Dermis microvascular lymphatic vessel endothelial cell (primary cell): ENCODE measurements around the gene HOXC13. TPM values are rescaled to one million over a fixed set of nuclear protein-coding genes. Genes with fewer than 3 reads are reported as not detected.

Experiments
- DNase-seq, 2 donors: peaks; one replicate each; pipeline versions ENCODE4 v3.0.0 to v3.0.0-alpha.2; 2010; ENCODE audit warnings: low read depth in 2 of 2
- total RNA-seq: library from RNA; depleted of rRNA; stranded (reverse); fragments of >200 nt; gene quantifications from 2 replicates; pipeline ENCODE4 v1.2.1, GENCODE V29; 2014

Gene HOXC13
- not detected in 2 replicates for total RNA-seq

- DNase-seq, result no peak
Measured at GRCh38 chr12:53938326-53939140, at the start of gene HOXC13. Gene HOXC13, plus strand, starts transcription at chr12:53938831. Its CDS starts 76 bp downstream, at chr12:53938907.

DNA sequence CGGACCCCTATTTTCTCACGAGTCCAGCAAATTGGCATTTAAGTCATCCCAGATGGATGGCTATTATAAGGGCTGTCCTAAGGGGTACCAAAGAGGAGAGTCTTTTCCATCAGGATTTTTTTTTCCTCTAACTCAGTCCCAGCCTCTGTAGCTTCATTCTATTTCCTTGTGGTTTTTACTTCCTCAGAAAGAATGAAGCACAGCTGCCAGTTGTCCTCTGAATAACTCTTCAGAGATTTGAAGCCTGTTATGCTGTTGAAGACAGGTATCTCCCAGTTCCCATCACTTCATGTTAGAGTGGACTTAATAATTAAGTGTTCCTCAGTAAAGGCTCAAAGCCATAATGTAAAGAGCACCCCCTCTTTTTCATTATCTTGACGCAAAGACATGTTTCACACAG lies 48.5 kb upstream of the HOXC13 start:
- no peak for DNase-seq

- no peak for DNase-seq
Measured at GRCh38 chr12:53892762-53893395, 45.8 kb upstream of the HOXC13 start.

DNA sequence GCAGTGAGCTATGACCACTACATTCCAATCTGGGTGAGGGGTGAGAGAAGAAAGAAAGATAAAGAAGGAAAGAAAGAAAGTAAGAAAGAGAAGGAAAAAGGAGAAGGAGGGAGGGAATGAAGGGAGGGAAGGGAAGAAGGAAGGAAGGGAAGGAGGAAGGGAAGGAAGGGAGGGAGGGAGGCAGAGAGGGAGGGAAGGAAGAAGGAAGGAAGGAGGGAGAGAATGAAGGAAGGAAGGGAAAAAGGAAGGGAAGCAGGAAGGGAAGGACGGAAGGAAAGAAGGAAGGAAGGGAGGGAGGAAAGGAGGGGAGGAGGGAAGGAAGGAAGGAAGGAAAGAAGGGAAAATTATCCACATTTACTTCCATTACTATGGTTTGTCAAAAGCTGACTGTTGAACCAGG lies 39.4 kb upstream of the HOXC13 start:
- DNase-seq, result no peak

DNA sequence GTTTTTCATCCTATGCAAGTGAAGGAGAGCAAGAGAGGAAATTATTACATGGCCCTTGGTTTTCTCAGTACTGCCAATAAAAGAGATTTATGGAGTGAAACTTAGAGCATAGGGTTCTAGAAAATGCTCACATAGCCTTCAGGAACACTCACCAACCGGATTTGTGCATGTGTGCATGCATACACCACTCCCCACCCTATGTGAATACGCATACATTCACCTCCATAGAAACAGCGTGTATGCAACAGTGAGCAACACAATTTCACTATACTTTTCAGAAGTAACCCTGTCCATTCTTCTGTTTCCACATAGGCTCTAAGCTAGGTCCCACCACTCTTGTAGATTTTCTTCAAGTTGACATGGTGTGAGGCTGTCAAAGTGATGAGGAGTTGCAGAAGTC lies 31.5 kb upstream of the HOXC13 start:
- DNase-seq, result no peak

DNA sequence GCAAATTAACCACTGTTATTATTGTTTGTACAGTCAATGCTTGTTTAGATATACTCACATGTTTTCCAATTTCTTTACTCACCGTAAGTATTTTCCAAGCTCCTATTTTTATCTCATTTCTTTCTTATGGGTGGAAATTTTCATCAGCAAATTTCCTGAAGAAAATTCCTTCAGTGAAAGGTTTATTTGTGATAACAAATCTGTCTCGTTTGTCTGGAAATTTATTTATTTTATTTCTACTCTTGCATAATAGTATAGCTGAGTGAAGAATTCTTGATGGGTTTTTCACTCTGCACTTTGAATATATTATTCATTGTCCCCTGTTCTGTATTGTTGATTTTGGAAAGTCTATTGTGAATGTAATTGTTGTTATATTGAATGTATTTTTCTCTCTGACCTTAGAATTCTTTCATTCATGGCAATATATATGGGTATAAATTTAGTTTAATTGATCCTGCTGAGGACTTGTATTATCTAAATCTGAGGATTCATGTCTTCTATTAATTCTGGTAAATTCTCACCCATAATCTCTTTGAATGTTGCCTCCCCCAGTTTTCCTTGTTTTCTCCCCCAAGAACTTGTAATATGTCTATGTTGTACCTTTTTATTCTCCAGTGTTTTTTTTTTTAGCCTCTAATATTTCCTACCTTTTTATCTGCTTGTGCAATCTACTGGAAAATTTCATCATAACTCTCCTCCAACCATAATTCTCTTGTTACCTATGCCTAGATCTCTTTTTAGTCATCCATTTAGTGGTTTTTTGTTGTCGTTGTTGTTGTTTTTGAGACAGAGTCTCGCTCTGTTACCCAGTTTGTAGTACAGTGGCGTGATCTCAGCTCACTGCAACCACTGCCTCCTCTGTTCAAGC lies 21.6 kb upstream of the HOXC13 start:
- DNase-seq, result no peak

DNA sequence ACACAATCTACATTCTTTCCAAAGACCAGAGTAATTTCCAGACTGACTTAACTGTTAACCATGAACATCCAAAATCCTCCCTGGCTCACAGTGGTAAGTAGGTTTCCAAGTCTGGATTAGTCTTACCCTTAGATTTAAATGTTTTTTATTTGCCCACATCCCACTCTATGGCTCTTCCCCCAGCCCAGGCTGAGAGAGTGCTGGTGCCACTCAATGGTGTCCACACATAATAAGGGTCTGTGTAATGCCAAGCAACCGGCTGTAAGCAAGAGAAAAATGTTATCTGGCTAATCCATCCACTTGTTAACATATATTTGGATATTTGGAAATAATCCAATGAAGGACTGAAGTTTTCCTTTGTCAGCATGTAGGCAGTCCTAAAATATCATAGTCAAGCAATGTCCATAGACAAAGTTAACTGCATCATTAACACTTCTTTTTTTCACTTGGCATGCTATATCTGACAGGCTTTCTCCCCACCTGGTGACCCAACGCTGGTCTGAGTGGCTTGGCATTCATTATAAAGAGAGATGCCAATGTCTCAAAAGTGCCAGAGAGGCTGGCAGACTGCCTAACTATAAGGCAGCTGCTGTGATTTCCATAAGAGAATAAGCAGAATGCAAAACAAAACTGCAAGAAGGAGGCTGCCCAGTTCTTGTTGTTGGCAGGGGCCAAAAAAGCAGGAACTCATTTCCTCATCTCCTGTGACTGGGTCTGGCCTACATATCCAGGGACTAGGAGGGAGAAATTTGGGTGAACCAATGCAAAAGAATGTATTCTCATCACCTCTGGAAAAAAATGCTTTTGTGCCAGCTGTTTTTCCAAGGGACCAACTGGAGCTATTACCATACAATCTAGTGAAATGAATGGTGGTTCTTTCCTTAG lies 13.9 kb upstream of the HOXC13 start:
- no peak for DNase-seq

DNA sequence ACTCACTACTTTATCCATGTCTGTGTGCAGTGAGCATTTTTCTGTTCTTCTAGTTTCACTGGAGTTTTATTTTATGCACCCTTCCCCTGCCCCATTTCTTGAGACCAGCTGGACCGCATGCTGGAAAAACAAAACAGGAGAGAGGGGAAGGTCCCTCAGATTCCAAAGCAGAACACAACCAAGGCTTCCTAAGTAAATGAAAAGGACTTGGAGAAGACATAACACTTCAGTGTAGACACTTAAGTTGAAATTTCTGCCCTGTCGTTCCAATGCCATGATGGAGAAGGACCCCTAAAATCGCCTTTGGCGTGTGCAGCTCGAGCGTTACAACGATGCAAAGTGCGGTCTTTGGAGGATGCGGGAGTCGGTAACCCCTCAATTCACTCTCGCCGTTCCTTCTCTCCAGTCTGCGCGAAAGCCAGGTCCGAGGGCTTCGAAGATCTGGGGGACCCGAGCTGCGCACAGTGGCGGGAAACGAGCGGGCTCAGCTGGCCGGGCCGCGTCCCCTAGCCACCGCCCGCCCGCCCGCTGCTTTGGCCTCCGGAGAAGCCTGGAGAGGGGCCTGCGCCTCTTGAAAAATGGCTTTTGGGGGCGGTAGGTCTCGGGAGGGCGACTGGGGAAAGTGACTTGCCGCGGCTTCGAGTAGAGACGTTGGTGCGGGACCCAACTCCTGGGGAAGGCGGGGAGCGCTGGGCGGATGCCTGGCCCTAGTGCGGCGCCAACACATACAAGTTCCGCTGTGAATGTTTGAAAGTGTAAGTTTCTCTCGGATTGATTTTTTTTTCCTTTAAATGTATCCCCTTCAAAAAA lies 11.2 kb upstream of the HOXC13 start:
- no peak for DNase-seq

- no peak for DNase-seq
Measured at GRCh38 chr12:53928054-53928835, 10.4 kb upstream of the HOXC13 start.

DNA sequence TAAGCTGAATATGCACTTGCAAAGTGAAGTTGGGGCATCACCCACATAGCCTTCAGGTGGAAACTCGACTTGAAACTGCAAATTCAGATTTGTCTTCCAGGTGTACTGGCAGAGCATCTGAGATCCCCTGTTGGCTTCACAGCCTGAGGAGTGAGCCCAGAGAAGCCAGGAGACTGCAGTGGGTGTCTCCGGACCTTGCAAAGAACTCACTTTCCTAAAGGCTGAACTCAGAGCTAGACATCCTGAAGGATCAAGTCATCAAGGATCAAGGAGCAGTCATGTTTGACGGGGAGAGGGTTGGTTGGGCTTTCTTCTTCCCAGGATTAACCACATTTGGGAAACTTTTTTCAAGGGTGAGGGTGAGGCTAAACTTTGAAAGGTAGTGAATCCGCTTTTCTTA lies 9.1 kb upstream of the HOXC13 start:
- no peak for DNase-seq

DNA sequence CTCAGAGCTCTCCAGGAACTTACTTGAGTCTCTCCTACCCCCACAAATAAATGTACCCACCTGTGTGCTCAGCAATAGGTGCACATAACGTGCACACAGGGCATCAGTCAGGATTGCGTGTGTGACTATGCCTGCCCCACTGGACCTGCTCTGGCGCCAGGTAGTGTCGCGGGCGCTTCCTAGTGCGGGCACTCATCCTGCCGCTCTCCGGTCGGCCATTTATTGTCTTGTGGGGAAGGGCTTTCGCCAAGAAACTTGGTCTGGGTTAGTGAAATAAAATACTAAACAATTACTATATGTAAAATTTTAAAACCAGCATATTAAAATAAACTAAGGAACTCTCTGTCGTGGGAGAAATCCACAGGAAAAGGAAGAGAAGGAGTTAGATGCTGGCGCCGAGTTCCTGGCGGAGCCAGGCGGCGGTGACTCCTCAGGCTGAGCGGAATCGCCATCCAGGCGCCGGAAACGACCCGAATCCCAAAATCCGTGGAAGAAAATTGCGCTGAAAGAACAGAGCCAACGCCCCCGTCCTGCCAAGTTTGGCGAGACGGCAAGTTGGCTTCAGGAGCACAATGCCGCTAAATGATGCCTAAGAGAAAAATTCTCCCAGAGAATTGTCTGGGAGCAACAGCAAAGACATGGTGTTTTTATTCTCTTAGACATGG lies 7.9 kb upstream of the HOXC13 start:
- DNase-seq, result no peak

- no peak for DNase-seq
Measured at GRCh38 chr12:53931844-53932581, 6.6 kb upstream of the HOXC13 start.

DNA sequence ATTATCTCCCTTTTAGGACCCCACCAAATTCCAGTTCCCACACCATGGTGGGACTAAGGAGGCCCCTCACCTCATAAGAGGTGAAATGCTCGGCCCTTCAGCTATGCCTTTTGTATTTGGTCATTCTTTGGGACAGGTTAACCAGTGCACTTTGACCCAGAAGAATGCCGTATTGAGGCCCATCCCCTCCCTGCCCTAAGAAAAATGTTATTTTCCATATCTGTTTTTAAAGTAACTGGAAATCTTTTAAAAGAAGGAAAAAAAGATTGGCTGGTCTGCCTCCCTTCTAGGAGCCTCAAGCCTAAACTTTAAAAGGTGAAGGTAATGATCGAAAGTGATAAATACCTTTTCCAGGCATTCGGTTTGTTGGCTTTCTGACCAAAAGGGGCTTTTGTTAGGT lies 5.7 kb upstream of the HOXC13 start:
- no peak for DNase-seq

DNA sequence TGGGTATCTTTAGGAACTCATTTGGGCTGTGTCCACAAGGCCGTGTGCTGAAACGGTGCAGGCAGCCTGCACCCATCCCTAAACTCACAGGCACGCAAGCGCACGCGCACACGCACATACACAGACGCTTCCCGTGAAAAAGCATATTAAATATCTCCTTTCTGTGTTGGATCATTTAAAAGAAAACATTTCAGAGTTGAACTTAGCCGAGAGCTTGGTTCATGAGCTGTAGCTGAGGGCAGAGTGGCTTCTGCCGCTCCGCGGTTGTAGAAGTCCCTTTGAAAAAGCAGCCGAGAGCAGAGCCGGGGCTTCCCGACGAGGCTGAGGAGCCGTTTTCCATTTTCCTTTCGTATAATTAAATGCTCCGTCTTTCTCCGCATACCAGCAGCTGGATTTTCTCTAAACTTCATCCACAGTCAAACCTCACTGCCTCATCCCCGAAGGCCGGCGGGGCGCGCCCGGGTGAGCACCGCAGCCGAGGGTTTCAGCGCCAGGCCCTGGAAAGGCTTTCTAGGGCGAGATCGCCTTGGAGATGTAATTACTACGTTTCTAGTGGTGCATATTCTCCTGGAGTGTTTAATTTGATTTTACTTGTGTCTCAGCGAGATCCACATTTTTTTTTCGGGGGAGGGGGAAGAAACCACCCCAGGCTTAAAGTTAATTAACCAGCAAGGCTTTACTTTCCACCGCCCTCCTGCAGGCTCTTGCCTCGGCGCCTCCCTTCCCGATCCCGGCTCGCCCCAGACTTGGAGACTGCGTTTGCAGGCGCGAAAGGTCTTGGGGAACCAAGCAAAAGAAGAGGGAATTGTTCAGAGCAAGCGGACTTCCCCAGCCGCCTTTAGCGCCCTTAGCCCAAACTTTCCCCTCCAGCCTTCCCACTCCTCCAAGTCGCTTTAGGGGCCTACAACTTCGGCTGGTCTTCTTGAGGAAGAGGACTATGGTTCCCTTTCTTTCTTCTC lies 3.0 kb upstream of the HOXC13 start:
- no peak for DNase-seq

DNA sequence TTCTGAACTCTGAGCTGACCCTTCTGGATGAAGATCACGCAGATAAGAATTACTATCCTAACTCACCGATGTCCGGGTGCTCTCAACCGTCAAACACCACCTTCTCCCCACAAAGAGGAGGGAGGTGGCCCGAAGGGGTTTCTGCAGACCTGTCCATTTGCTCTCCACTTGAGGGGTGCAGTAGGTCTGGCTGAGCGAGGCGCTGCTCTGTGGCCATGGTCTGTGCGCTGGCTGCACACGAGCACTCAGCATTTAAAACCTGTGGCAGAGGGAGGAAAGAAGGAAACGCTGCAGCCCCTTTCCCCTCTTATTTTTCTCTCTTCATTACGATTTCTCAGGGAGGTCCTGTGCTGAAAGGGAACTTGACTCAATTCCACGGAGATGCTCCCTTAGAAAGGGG lies 1.5 kb upstream of the HOXC13 start:
- no peak for DNase-seq

DNA sequence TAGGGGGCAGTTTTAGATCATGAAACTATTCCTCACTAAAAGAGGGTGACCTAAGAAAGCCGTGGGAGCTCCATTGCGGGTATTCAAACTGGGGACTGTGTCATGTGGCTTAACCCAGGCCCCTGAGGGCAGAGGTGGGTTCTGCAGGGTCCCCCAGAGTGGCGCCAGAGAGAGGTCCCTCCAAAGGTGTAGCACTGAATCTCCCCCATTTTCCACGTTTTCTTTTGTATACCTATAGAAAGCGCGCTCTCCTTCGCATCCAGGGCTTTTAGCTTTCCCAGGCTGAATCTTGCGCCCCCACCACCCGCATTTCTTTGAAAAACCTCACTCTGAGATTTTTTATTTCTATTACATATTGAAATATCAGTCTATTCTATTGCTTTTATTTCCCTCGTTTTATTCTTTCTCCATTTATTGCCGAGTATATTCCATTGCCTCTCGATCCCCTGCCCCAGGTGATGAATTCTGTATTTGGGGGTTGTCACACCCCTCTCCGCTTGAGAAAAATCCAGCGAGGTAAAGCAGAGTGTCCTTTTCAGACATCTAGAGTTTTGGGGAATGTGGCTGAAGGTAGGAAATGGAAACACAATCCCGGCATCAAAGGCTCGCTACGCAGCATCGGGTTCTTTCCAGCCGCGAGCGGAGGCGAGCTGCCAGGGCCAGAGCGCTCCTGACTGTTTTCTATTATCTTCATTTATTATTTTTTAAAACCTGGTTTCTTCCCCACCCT lies 870 bp upstream of the HOXC13 start:
- no peak for DNase-seq
